Measurements from ENCODE around the gene MDFIC. TPM values are rescaled to one million over a fixed set of nuclear protein-coding genes. Genes with fewer than 3 reads are reported as not detected.

The MDFIC gene
- polyA plus RNA-seq, 1 experiment = 30.5 TPM

GRCh38 chr7:115044224-115044623 lies 122.3 kb downstream of the MDFIC start:
- ChIA-PET POLR2A (no interaction called here), CTCF (no interaction called here)
- no peak for DNase-seq (ENCODE audit: low read depth)
- TF ChIP-seq CTCF (IDR thresholded peaks at IDR 0.05; ENCODE audit: insufficient read depth, low read depth, low read length) = no peak
- no peaks in the 10 kb centered on the region for H3K36me3 ChIP-seq (ENCODE audit: control insufficient read depth, insufficient read depth, low read length)
- H3K4me3 ChIP-seq (ENCODE audit: low read depth, low read length) = no peak overlapping the region
- no peaks in the 10 kb centered on the region for H3K27me3 ChIP-seq (ENCODE audit: control insufficient read depth, insufficient read depth, low read length)

- peak; percentile 54 for DNase-seq (ENCODE audit: low read depth)
These were observed 126.2 kb downstream of the MDFIC start for GRCh38 chr7:115047958-115048720.

GRCh38 chr7:115052706-115053105 lies 130.8 kb downstream of the MDFIC start:
- no peaks in the 10 kb centered on the region for H3K27me3 ChIP-seq (ENCODE audit: control insufficient read depth, insufficient read depth, low read length)
- no peak for TF ChIP-seq CTCF (IDR thresholded peaks at IDR 0.05; ENCODE audit: insufficient read depth, low read depth, low read length)
- no peak for DNase-seq (ENCODE audit: low read depth)
- CTCF ChIA-PET = no interaction called here
- POLR2A ChIA-PET = no interaction called here
- no peak overlapping the region for H3K4me3 ChIP-seq (ENCODE audit: low read depth, low read length)
- no peaks in the 10 kb centered on the region for H3K36me3 ChIP-seq (ENCODE audit: control insufficient read depth, insufficient read depth, low read length)

More at GRCh38 chr7:115047958-115048720, 126.2 kb downstream of the MDFIC start:
- H3K27me3 ChIP-seq (ENCODE audit: control insufficient read depth, insufficient read depth, low read length) = no peaks in the 10 kb centered on the region
- CTCF ChIA-PET = interaction anchor here (1.1 kb wide), 1 partner anchor 9 kb away, joined by 3 read pairs; no protein-coding TSS in a partner anchor
- TF ChIP-seq CTCF (IDR thresholded peaks at IDR 0.05; ENCODE audit: insufficient read depth, low read depth, low read length) = no peak
- POLR2A ChIA-PET = no interaction called here
- no peaks in the 10 kb centered on the region for H3K36me3 ChIP-seq (ENCODE audit: control insufficient read depth, insufficient read depth, low read length)
- no peak overlapping the region for H3K4me3 ChIP-seq (ENCODE audit: low read depth, low read length)

GRCh38 chr7:115054478-115055065 lies 132.7 kb downstream of the MDFIC start:
- H3K27me3 ChIP-seq (ENCODE audit: control insufficient read depth, insufficient read depth, low read length) = no peaks in the 10 kb centered on the region
- POLR2A ChIA-PET = no interaction called here
- no peaks in the 10 kb centered on the region for H3K36me3 ChIP-seq (ENCODE audit: control insufficient read depth, insufficient read depth, low read length)
- TF ChIP-seq CTCF (IDR thresholded peaks at IDR 0.05; ENCODE audit: insufficient read depth, low read depth, low read length) = no peak
- DNase-seq (ENCODE audit: low read depth) = no peak
- no peak overlapping the region for H3K4me3 ChIP-seq (ENCODE audit: low read depth, low read length)
- CTCF ChIA-PET = interaction anchor here (1.4 kb wide), 1 partner anchor 39 kb away, joined by 3 read pairs; no protein-coding TSS in a partner anchor

- DNase-seq (ENCODE audit: low read depth) = no peak
- CTCF ChIA-PET = interaction anchor here (1.4 kb wide), 1 partner anchor 38 kb away, joined by 3 read pairs; no protein-coding TSS in a partner anchor
- TF ChIP-seq CTCF (IDR thresholded peaks at IDR 0.05; ENCODE audit: insufficient read depth, low read depth, low read length) = no peak
- no peaks in the 10 kb centered on the region for H3K36me3 ChIP-seq (ENCODE audit: control insufficient read depth, insufficient read depth, low read length)
- no peaks in the 10 kb centered on the region for H3K27me3 ChIP-seq (ENCODE audit: control insufficient read depth, insufficient read depth, low read length)
- POLR2A ChIA-PET = no interaction called here
- H3K4me3 ChIP-seq (ENCODE audit: low read depth, low read length) = no peak overlapping the region
These were observed 134.1 kb downstream of the MDFIC start for GRCh38 chr7:115056019-115056418.
